ENCODE results near the gene SH2D5.

The SH2D5 gene

DNA sequence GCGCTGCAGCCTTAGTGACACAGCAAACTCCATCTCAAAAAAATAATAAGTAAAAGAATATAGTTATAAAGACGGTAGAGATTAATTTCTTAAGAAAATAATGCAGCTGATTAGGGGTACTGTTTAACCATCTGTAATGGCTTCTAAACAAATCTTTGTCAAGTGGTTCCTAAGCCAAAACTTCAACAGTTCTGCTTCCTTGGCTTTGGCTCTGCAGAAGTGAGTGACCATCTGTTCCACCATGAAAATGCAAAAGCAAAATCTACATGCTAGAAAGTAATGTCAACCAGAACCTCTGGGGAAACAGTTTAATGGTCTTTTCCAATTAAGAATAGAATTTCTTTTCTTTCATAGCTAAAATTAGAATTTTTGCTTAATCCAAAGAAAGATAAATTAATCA lies 8.3 kb upstream of the SH2D5 start:
- peaks cover 82% of the 10 kb centered on the region for H3K36me3 ChIP-seq
- peak overlapping the region; percentile 70 for H3K27ac ChIP-seq
- no peaks in the 10 kb centered on the region for H3K9me3 ChIP-seq
- H3K27me3 ChIP-seq, result no peaks in the 10 kb centered on the region
- no peak overlapping the region for H3K4me3 ChIP-seq (ENCODE audit: low read depth in 1 of 2, low read length in 1 of 2)
- peaks cover 9 to 10% of the 10 kb centered on the region in 2 experiments for H3K4me1 ChIP-seq (ENCODE audit: control insufficient read depth in 1 of 2, insufficient read depth in 1 of 2, low read depth in 1 of 2, low read length in 1 of 2)
- TF ChIP-seq, protein P1, sequence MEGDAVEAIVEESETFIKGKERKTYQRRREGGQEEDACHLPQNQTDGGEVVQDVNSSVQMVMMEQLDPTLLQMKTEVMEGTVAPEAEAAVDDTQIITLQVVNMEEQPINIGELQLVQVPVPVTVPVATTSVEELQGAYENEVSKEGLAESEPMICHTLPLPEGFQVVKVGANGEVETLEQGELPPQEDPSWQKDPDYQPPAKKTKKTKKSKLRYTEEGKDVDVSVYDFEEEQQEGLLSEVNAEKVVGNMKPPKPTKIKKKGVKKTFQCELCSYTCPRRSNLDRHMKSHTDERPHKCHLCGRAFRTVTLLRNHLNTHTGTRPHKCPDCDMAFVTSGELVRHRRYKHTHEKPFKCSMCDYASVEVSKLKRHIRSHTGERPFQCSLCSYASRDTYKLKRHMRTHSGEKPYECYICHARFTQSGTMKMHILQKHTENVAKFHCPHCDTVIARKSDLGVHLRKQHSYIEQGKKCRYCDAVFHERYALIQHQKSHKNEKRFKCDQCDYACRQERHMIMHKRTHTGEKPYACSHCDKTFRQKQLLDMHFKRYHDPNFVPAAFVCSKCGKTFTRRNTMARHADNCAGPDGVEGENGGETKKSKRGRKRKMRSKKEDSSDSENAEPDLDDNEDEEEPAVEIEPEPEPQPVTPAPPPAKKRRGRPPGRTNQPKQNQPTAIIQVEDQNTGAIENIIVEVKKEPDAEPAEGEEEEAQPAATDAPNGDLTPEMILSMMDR (IDR thresholded peaks at IDR 0.05), result no peak

DNA sequence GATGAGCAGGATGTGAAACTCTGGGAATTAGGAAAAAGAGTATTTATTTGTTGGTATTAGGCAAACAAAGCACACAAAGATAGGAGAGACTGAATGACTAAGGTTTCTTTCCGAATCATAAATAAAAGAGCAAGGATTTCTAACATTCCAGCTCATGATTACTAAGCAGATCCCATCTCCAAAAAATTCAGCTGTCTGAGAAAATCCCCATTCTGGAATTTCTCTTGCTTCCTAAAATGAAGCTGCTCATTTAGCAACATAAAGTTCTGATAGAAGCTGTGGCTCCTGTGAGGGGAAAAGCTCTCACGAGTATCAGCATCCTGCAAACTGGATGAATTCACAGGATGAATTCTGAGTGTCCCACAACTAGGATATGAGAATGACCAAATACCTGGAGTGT lies 6.7 kb upstream of the SH2D5 start:
- no peak overlapping the region for H3K27ac ChIP-seq
- no peak overlapping the region for H3K4me3 ChIP-seq (ENCODE audit: low read depth in 1 of 2, low read length in 1 of 2)
- H3K36me3 ChIP-seq, result peaks cover 74% of the 10 kb centered on the region
- TF ChIP-seq, protein P1 (IDR thresholded peaks at IDR 0.05), result no peak
- peaks cover 9 to 10% of the 10 kb centered on the region in 2 experiments for H3K4me1 ChIP-seq (ENCODE audit: control insufficient read depth in 1 of 2, insufficient read depth in 1 of 2, low read depth in 1 of 2, low read length in 1 of 2)
- H3K27me3 ChIP-seq, result peaks cover 2% of the 10 kb centered on the region
- H3K9me3 ChIP-seq, result no peaks in the 10 kb centered on the region

DNA sequence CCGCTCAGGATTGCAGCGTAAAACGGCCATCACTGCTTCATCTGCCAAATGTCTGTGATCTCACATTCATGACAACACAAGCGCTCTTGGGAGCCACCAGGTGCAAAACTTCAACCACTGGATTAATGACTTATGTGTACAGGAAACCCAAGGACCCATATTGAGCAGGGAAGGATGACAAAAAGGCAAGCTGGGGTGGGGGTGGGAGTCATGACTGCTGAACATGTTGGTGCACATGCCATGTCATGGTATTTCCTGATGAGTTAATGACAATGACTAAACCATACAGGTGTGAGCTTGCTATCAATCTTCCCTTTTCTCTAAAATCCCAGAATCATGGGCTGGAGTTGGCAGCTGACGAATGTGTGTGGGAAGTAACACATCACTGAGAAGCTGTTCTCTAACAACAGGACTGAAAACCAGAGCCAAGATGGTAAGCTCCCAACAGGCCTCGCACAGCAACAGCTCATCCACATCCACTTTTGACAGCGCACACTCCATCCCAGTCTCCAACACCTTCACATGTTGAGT lies 3.1 kb upstream of the SH2D5 start:
- Histone ChIP-seq H3K27ac (no peak overlapping the region), H3K9me3 (no peaks in the 10 kb centered on the region), H3K36me3 (peaks cover 45% of the 10 kb centered on the region), H3K4me3 (ENCODE audit: low read depth in 1 of 2, low read length in 1 of 2) (no peak overlapping the region), H3K27me3 (peaks cover 38% of the 10 kb centered on the region), H3K4me1 (ENCODE audit: control insufficient read depth in 1 of 2, insufficient read depth in 1 of 2, low read depth in 1 of 2, low read length in 1 of 2) (peaks cover 15 to 25% of the 10 kb centered on the region in 2 experiments)
- TF ChIP-seq, protein P1 (IDR thresholded peaks at IDR 0.05), result no peak

DNA sequence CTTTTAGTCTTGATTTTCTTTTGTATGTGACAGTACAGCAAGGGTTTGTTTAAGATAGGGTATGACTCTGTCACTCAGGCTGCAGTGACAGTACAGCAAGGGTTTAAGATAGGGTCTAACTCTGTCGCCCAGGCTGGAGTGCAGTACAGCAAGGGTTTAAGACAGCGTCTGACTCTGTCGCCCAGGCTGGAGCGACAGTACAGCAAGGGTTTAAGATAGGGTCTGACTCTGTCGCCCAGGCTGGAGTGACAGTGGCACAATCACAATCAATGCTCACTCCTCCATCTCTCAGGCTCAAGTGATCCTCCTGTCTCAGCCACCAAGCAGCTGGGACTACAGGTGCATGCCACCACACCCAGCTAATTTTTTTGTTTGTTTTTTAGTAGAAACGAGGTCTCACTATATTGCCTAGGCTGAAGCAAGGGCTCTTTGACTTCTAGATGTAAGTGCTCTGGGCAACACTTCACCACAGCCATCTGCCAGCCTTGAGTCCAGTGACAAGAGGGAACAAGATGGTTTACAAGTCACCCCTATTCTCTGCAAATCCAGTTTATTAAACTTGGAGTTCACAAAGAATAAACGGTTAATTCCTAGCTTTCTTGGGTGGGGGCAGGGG lies 965 bp upstream of the SH2D5 start:
- Histone ChIP-seq H3K4me1 (ENCODE audit: control insufficient read depth in 1 of 2, insufficient read depth in 1 of 2, low read depth in 1 of 2, low read length in 1 of 2) (peaks cover 15 to 25% of the 10 kb centered on the region in 2 experiments), H3K36me3 (peaks cover 25% of the 10 kb centered on the region), H3K27me3 (peaks cover 60% of the 10 kb centered on the region), H3K27ac (no peak overlapping the region), H3K9me3 (no peaks in the 10 kb centered on the region), H3K4me3 (ENCODE audit: low read depth in 1 of 2, low read length in 1 of 2) (peak overlapping the region in 1 of 2 experiments; percentile 59)
- TF ChIP-seq, protein P1 (IDR thresholded peaks at IDR 0.05), result no peak

DNA sequence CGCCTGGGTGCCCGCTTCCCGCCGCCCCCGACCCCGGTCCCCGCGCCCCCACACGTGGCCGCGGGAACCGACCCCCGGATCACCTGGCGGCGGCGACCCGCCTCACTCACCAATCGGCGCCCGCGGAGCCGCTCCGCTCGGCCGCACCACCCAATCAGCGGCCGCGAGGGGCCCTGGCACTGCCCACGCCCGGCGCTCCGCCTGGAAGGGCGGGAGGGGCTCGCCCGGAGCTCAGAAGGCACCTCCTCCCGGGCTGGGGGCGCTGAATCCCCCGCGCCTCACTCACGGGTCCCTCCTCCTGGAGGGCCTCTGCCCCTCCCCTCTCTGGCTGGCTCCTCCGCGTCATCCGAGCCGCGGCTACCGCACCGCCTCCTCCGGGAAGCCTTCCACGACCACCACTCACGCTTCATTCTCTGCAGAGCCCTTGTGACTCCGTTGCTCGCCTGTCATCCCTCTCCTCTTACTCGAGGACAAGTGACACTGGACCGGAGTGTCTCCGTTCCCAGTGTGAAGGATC lies 374 bp downstream of the SH2D5 start:
- Histone ChIP-seq H3K27ac (no peak overlapping the region), H3K4me3 (ENCODE audit: low read depth in 1 of 2, low read length in 1 of 2) (peak overlapping the region; percentile 38 to 59), H3K4me1 (ENCODE audit: control insufficient read depth in 1 of 2, insufficient read depth in 1 of 2, low read depth in 1 of 2, low read length in 1 of 2) (peaks cover 18 to 25% of the 10 kb centered on the region in 2 experiments), H3K9me3 (no peaks in the 10 kb centered on the region), H3K27me3 (peaks cover 72% of the 10 kb centered on the region), H3K36me3 (peaks cover 15% of the 10 kb centered on the region)
- TF ChIP-seq, protein P1 (IDR thresholded peaks at IDR 0.05), result no peak

Data from neutrophil (primary cell).